SU-DHL-6 (cell line): ENCODE data around the gene ARHGAP29.

ENCODE experiments used
- EZH2phosphoT487 ChIP-seq: fragments of 200-600 bp; sonication (generic), shearing (Covaris generic); conservative IDR thresholded peaks from 2 replicates; pipeline ENCODE4 v1.6.1; 2018; ENCODE audit warnings: mild to moderate bottlenecking, antibody characterized with exemption, low read length, moderate library complexity, mixed read lengths
- TF ChIP-seq, protein P1 (sequence below): fragments of 200-600 bp; sonication (generic); IDR thresholded peaks from one replicate; pipeline ENCODE4 v1.5.1; 2017; ENCODE audit warnings: antibody characterized with exemption, mild to moderate bottlenecking, low read length, moderate library complexity; ENCODE audit not compliant: insufficient read depth, poor library complexity, severe bottlenecking

DNA sequence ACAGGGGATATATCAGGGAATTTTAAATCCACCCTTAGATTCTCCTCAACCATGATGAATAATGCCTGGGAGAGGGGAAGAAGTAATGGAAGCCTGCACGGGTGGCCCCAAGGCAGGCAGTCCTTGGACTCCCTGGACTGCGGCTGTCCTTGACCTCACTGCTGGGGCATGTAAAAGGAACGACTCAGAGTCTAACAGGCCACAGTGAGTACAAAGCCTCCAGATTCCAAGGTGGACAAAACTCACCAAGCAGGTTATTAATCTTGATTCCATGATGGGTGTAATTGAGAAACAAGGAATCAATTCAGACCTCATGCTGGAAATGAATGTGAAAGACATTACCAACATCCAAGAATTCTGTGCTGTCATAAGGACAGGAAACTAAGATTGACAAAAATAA, 13.0 kb upstream of the ARHGAP29 start:
- TF ChIP-seq, protein P1, sequence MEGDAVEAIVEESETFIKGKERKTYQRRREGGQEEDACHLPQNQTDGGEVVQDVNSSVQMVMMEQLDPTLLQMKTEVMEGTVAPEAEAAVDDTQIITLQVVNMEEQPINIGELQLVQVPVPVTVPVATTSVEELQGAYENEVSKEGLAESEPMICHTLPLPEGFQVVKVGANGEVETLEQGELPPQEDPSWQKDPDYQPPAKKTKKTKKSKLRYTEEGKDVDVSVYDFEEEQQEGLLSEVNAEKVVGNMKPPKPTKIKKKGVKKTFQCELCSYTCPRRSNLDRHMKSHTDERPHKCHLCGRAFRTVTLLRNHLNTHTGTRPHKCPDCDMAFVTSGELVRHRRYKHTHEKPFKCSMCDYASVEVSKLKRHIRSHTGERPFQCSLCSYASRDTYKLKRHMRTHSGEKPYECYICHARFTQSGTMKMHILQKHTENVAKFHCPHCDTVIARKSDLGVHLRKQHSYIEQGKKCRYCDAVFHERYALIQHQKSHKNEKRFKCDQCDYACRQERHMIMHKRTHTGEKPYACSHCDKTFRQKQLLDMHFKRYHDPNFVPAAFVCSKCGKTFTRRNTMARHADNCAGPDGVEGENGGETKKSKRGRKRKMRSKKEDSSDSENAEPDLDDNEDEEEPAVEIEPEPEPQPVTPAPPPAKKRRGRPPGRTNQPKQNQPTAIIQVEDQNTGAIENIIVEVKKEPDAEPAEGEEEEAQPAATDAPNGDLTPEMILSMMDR = no peak
- TF ChIP-seq EZH2phosphoT487 = no peak
